Endodermal cell (in vitro differentiated cells): ENCODE data around the gene FUT8. TPM values are rescaled to one million over a fixed set of nuclear protein-coding genes. Genes with fewer than 3 reads are reported as not detected.

Source experiments
- DNase-seq: peaks from one replicate; pipeline ENCODE4 v3.0.0-alpha.2; 2017
- H3K27ac ChIP-seq: 2 replicates; pipeline ENCODE4 v1.5.1; 2013; ENCODE audit warnings: mild to moderate bottlenecking, low read depth, low read length, moderate library complexity
- H3K27me3 ChIP-seq: 2 replicates; pipeline ENCODE4 v1.6.1; 2013; ENCODE audit warnings: mild to moderate bottlenecking, low read length, moderate library complexity; ENCODE audit not compliant: insufficient read depth, control insufficient read depth, poor library complexity, severe bottlenecking
- H3K36me3 ChIP-seq: 2 replicates; pipeline ENCODE4 v1.7.0; 2013; ENCODE audit warnings: mild to moderate bottlenecking, low read length, moderate library complexity; ENCODE audit not compliant: control insufficient read depth, insufficient read depth
- H3K4me1 ChIP-seq: one replicate; pipeline ENCODE4 v1.7.0; 2013; ENCODE audit warnings: low read length; ENCODE audit not compliant: control insufficient read depth, insufficient read depth
- H3K4me3 ChIP-seq: 2 replicates; pipeline ENCODE4 v1.5.1; 2013; ENCODE audit warnings: mild to moderate bottlenecking, low read length, moderate library complexity
- H3K9ac ChIP-seq: 2 replicates; pipeline ENCODE4 v1.6.1; 2013; ENCODE audit warnings: mild to moderate bottlenecking, low read length, moderate library complexity; ENCODE audit not compliant: poor library complexity, severe bottlenecking; ENCODE audit errors: extremely low read depth
- H3K9me3 ChIP-seq: 2 replicates; pipeline ENCODE4 v1.6.1; 2013; ENCODE audit warnings: mild to moderate bottlenecking, low read length, moderate library complexity; ENCODE audit not compliant: control insufficient read depth
- H3K27ac Mint-ChIP-seq: 2 replicates; pipeline ENCODE4 v1.8.0; 2020; ENCODE audit warnings: mixed read lengths
- H3K27me3 Mint-ChIP-seq: 2 replicates; pipeline ENCODE4 v1.8.0; 2021; ENCODE audit warnings: mild to moderate bottlenecking, mixed read lengths; ENCODE audit not compliant: insufficient read depth
- H3K36me3 Mint-ChIP-seq: 2 replicates; pipeline ENCODE4 v1.8.0; 2020; ENCODE audit warnings: low read depth, mixed read lengths
- H3K4me1 Mint-ChIP-seq: 2 replicates; pipeline ENCODE4 v1.8.0; 2020; ENCODE audit warnings: mixed read lengths
- H3K4me3 Mint-ChIP-seq: 2 replicates; pipeline ENCODE4 v1.8.0; 2020; ENCODE audit warnings: mild to moderate bottlenecking, moderate library complexity, mixed read lengths
- H3K9me3 Mint-ChIP-seq: 2 replicates; pipeline ENCODE4 v1.8.0; 2020; ENCODE audit warnings: mild to moderate bottlenecking, mixed read lengths
- WGBS, 2 experiments: methylation state at CpG; one replicate each; pipeline versions ENCODE4 v1.1.5 to v1.1.7; 2013; ENCODE audit warnings: missing lambda C conversion rate in 2 of 2, mixed read lengths in 1 of 2; ENCODE audit not compliant: insufficient coverage in 1 of 2, insufficient read length in 1 of 2; 5-methylcytosine and 5-hydroxymethylcytosine counted together
- total RNA-seq, 2 donors: library from RNA; stranded (reverse); fragmentation: NEBNext Ultra II Directional in 1 of 2; extraction: Animal tissue kit (Norgen Biotek cat#: 25700) in 1 of 2; gene quantifications; 2 replicates in 1 of 2; 3 replicates in 1 of 2; pipeline ENCODE4 v1.2.1, GENCODE V29; 2021
- TF ChIP-seq, protein P1 (sequence below): fragments of 200-600 bp; sonication (generic); conservative IDR thresholded peaks from 2 replicates; pipeline ENCODE4 v1.5.0; 2021; ENCODE audit warnings: antibody characterized with exemption, mild to moderate bottlenecking

FUT8 gene
- total RNA-seq, 2 donors from 2014 or later = 63.9 to 76.9 TPM

DNA sequence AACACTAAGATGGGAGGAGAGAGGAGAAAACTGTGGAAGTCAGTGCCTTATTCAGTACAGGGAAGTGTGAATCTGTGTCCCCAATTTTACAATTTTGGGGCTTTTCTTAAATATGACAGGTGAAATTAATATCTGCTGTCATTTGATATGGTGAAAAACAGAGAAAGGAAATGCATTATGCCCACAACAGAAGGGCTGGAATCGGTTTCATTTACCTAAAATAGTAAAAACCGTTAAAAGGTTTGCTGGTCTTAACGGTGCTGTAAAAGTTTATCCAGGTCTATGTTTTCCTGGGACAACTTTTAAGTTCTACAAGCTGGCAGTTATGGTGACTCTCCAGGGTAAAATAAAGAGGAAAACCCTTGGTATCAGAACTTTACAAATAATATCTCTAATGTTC lies 310.8 kb downstream of the FUT8 start:
- no peak overlapping the region for H3K4me3 ChIP-seq
- H3K9me3 ChIP-seq = peaks cover 85% of the 10 kb centered on the region
- Mint-ChIP-seq H3K36me3 (peaks cover 66% of the 10 kb centered on the region), H3K4me3 (no peak overlapping the region), H3K27ac (no peak overlapping the region), H3K9me3 (peaks cover 51% of the 10 kb centered on the region), H3K4me1 (no peaks in the 10 kb centered on the region), H3K27me3 (no peaks in the 10 kb centered on the region)
- H3K27me3 ChIP-seq = no peaks in the 10 kb centered on the region
- DNase-seq = no peak
- H3K4me1 ChIP-seq = no peaks in the 10 kb centered on the region
- H3K36me3 ChIP-seq = peaks cover 73% of the 10 kb centered on the region
- TF ChIP-seq, protein P1, sequence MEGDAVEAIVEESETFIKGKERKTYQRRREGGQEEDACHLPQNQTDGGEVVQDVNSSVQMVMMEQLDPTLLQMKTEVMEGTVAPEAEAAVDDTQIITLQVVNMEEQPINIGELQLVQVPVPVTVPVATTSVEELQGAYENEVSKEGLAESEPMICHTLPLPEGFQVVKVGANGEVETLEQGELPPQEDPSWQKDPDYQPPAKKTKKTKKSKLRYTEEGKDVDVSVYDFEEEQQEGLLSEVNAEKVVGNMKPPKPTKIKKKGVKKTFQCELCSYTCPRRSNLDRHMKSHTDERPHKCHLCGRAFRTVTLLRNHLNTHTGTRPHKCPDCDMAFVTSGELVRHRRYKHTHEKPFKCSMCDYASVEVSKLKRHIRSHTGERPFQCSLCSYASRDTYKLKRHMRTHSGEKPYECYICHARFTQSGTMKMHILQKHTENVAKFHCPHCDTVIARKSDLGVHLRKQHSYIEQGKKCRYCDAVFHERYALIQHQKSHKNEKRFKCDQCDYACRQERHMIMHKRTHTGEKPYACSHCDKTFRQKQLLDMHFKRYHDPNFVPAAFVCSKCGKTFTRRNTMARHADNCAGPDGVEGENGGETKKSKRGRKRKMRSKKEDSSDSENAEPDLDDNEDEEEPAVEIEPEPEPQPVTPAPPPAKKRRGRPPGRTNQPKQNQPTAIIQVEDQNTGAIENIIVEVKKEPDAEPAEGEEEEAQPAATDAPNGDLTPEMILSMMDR = no peak
- H3K9ac ChIP-seq = no peak overlapping the region
- H3K27ac ChIP-seq = no peak overlapping the region
- WGBS, 2 experiments = 85 to 92% methylated on average over 3 of the region's 3 CpGs

DNA sequence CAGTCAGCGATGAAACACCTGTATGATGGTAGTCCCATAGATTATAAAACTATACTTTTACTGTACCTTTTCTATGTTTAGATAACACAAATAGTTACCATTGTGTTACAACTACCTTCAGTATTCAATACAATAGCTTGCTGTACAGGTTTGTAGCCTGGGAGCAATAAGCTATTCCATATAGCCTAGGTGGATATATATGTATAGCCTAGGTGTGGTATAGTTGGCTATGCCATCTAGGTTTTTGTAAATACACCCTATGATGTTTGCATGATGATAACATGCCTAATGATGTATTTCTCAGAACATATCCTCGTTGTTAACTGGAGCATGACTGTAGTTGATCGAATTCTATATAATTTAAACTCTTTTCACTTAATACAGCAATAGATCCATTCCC lies 316.1 kb downstream of the FUT8 start:
- DNase-seq = no peak
- peaks cover 27% of the 10 kb centered on the region for H3K9me3 Mint-ChIP-seq
- H3K36me3 ChIP-seq = peaks cover 66% of the 10 kb centered on the region
- no peaks in the 10 kb centered on the region for H3K27me3 Mint-ChIP-seq
- no peak overlapping the region for H3K4me3 Mint-ChIP-seq
- H3K27ac Mint-ChIP-seq = no peak overlapping the region
- H3K4me3 ChIP-seq = no peak overlapping the region
- H3K9me3 ChIP-seq = peaks cover 46% of the 10 kb centered on the region
- H3K27ac ChIP-seq = no peak overlapping the region
- no peaks in the 10 kb centered on the region for H3K4me1 ChIP-seq
- TF ChIP-seq, protein P1 = no peak
- peaks cover 50% of the 10 kb centered on the region for H3K36me3 Mint-ChIP-seq
- 100% methylated on average over 3 of the region's 3 CpGs for WGBS, 2 experiments
- no peaks in the 10 kb centered on the region for H3K27me3 ChIP-seq
- H3K4me1 Mint-ChIP-seq = no peaks in the 10 kb centered on the region
- no peak overlapping the region for H3K9ac ChIP-seq

DNA sequence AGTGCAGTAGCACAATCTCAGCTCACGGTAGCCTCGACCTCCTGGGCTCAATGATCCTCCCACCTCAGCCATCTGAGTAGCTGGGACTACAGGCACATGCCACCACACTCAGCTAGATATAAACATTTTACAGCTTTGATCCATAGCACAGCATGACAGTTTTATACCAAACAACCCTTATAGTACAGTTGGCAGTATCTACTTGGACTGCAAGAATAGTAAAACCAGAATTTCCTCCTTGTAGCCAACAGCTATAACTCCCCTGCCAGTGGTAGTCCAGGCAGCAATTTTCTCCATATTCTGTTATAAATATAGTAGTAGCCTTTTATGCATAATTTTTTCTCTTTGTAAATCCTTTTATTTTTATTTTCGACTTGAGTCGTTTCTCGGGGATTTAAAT lies 317.0 kb downstream of the FUT8 start:
- Histone ChIP-seq H3K27ac (no peak overlapping the region), H3K4me3 (no peak overlapping the region), H3K9me3 (peaks cover 38% of the 10 kb centered on the region), H3K4me1 (no peaks in the 10 kb centered on the region), H3K36me3 (peaks cover 61% of the 10 kb centered on the region), H3K27me3 (no peaks in the 10 kb centered on the region), H3K9ac (no peak overlapping the region)
- H3K4me3 Mint-ChIP-seq = no peak overlapping the region
- TF ChIP-seq, protein P1 = no peak
- H3K27me3 Mint-ChIP-seq = no peaks in the 10 kb centered on the region
- H3K4me1 Mint-ChIP-seq = no peaks in the 10 kb centered on the region
- no peak for DNase-seq
- no peak overlapping the region for H3K27ac Mint-ChIP-seq
- WGBS, 2 experiments = 85 to 87% methylated on average over 2 of the region's 5 CpGs
- peaks cover 48% of the 10 kb centered on the region for H3K36me3 Mint-ChIP-seq
- H3K9me3 Mint-ChIP-seq = peaks cover 27% of the 10 kb centered on the region
